Peyer's patch (tissue), 4 donors: ENCODE results near the gene PKIG.

ENCODE experiments used
- POLR2A ChIP-seq, 2 donors: fragments of 450-650 bp; IDR thresholded peaks; one replicate each; pipeline ENCODE4 v1.5.1; 2017; ENCODE audit warnings: antibody characterized with exemption in 2 of 2, mild to moderate bottlenecking in 2 of 2, moderate library complexity in 2 of 2
- TF ChIP-seq, protein P1 (sequence below), 6 experiments: fragments of 450-650 bp in 4 of 6; fragments of 200-600 bp in 2 of 6; sonication (generic) in 1 of 6; IDR thresholded peaks; one replicate each; pipeline ENCODE4 v1.5.1; 2017 to 2019; ENCODE audit warnings: antibody characterized with exemption in 6 of 6, mild to moderate bottlenecking in 3 of 6, moderate library complexity in 1 of 6

DNA sequence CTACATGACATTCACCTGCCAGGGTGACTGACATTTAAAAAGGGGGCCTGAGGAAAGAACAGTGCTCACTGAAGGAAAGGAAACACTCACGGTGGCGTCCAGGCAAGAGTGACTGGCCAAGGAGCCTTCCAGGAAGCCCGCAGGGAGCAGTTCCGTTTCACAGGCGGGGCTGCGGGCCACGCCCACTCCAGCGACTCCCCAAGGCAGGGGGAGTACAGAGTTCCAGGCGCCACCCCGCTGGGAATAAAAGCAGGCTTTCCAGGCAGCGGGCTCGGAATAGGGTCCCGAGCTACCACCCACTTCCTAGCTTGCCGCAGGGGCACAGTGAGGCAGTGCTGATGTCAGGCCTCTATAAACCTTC, 34.2 kb downstream of the PKIG start:
- TF ChIP-seq, protein P1, sequence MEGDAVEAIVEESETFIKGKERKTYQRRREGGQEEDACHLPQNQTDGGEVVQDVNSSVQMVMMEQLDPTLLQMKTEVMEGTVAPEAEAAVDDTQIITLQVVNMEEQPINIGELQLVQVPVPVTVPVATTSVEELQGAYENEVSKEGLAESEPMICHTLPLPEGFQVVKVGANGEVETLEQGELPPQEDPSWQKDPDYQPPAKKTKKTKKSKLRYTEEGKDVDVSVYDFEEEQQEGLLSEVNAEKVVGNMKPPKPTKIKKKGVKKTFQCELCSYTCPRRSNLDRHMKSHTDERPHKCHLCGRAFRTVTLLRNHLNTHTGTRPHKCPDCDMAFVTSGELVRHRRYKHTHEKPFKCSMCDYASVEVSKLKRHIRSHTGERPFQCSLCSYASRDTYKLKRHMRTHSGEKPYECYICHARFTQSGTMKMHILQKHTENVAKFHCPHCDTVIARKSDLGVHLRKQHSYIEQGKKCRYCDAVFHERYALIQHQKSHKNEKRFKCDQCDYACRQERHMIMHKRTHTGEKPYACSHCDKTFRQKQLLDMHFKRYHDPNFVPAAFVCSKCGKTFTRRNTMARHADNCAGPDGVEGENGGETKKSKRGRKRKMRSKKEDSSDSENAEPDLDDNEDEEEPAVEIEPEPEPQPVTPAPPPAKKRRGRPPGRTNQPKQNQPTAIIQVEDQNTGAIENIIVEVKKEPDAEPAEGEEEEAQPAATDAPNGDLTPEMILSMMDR (IDR thresholded peaks at IDR 0.05): no peak
- no peak for TF ChIP-seq POLR2A (IDR thresholded peaks at IDR 0.05)
